ENCODE measurements around the gene ZBTB7C. TPM values are rescaled to one million over a fixed set of nuclear protein-coding genes. Genes with fewer than 3 reads are reported as not detected.
"Not testable (repeated sequence)": the region's sequence is repeated elsewhere in the genome, so short reads cannot be mapped to it uniquely, and the experiment has no call there.

ZBTB7C gene
- polyA plus RNA-seq, 1 donor, result 1.7 TPM

- 100% methylated on average over 1 of the region's 4 CpGs for WGBS (ENCODE audit: insufficient coverage, low lambda C conversion rate)
- no peaks in the 10 kb centered on the region for H3K27me3 ChIP-seq (ENCODE audit: control insufficient read depth, insufficient read depth, low read length)
- no peaks in the 10 kb centered on the region for H3K9me3 ChIP-seq (ENCODE audit: control insufficient read depth, low read depth, low read length)
- H3K4me1 ChIP-seq (ENCODE audit: control insufficient read depth, insufficient read depth, low read length), result no peaks in the 10 kb centered on the region
- H3K4me3 ChIP-seq (ENCODE audit: low read length), result no peak overlapping the region
- no peak for DNase-seq
- H3K36me3 ChIP-seq (ENCODE audit: control insufficient read depth, insufficient read depth, low read length), result no peaks in the 10 kb centered on the region
- H3K27ac ChIP-seq (ENCODE audit: low read length), result no peak overlapping the region
Measured at GRCh38 chr18:48292782-48293424, 116.3 kb downstream of the ZBTB7C start.

- WGBS (ENCODE audit: insufficient coverage, low lambda C conversion rate), result 100% methylated on average over 1 of the region's 4 CpGs
- Histone ChIP-seq H3K9me3 (ENCODE audit: control insufficient read depth, low read depth, low read length) (no peaks in the 10 kb centered on the region), H3K27me3 (ENCODE audit: control insufficient read depth, insufficient read depth, low read length) (no peaks in the 10 kb centered on the region), H3K4me1 (ENCODE audit: control insufficient read depth, insufficient read depth, low read length) (no peaks in the 10 kb centered on the region), H3K36me3 (ENCODE audit: control insufficient read depth, insufficient read depth, low read length) (no peaks in the 10 kb centered on the region), H3K4me3 (ENCODE audit: low read length) (no peak overlapping the region), H3K27ac (ENCODE audit: low read length) (no peak overlapping the region)
- DNase-seq, result no peak
Measured at GRCh38 chr18:48292229-48292628, 117.0 kb downstream of the ZBTB7C start.

DNA sequence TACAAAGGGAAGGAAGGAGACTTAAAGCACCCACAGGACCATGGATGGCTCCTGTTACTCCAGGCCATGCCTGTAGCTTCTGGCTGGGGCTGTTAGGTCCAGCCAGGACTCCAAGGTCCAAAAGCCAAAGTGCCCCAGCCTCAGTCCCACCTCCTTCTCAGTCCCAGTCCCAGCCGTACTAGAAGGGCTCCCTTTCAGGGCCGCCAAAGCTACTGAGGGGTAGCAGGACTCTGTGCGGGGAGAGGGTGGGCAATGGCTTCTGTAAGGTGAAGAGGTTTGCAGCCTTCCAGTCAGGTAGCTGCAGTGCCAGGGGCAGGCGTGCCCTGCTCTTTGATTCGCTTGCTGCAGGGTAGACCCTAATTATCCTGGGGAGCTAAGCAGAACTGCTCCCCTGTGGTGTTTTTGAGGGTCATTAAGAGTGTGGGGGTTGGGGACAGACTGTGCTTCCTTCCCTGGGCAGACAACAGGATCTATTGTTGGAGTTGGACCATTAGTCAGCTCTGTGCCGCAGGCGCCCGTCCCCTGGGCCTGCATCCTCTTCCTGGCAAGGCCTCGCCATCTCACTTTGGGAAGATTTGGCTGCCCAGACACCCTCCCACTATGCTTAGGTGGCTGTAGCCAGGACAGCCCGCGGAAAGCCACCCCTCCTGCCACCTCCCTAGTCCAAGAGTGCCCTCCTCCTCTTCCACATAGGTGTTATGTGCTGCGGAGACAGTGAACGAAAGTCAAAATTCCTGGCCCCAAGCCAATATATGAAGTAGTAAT lies 118.8 kb downstream of the ZBTB7C start:
- H3K27ac ChIP-seq (ENCODE audit: low read length), result no peak overlapping the region
- H3K4me3 ChIP-seq (ENCODE audit: low read length), result no peak overlapping the region
- no peaks in the 10 kb centered on the region for H3K4me1 ChIP-seq (ENCODE audit: control insufficient read depth, insufficient read depth, low read length)
- DNase-seq, result no peak
- WGBS (ENCODE audit: insufficient coverage, low lambda C conversion rate), result no CpG with 5 or more reads among the region's 13 CpGs
- no peaks in the 10 kb centered on the region for H3K36me3 ChIP-seq (ENCODE audit: control insufficient read depth, insufficient read depth, low read length)
- H3K27me3 ChIP-seq (ENCODE audit: control insufficient read depth, insufficient read depth, low read length), result no peaks in the 10 kb centered on the region
- H3K9me3 ChIP-seq (ENCODE audit: control insufficient read depth, low read depth, low read length), result no peaks in the 10 kb centered on the region

- H3K4me3 ChIP-seq (ENCODE audit: low read length), result no peak overlapping the region
- no peak overlapping the region for H3K27ac ChIP-seq (ENCODE audit: low read length)
- no peaks in the 10 kb centered on the region for H3K27me3 ChIP-seq (ENCODE audit: control insufficient read depth, insufficient read depth, low read length)
- WGBS (ENCODE audit: insufficient coverage, low lambda C conversion rate), result 89% methylated on average over 1 of the region's 3 CpGs
- no peaks in the 10 kb centered on the region for H3K36me3 ChIP-seq (ENCODE audit: control insufficient read depth, insufficient read depth, low read length)
- H3K9me3 ChIP-seq (ENCODE audit: control insufficient read depth, low read depth, low read length), result no peaks in the 10 kb centered on the region
- DNase-seq, result no peak
- H3K4me1 ChIP-seq (ENCODE audit: control insufficient read depth, insufficient read depth, low read length), result no peaks in the 10 kb centered on the region
Measured at GRCh38 chr18:48284743-48285142, 124.4 kb downstream of the ZBTB7C start.

- H3K27me3 ChIP-seq (ENCODE audit: control insufficient read depth, insufficient read depth, low read length); H3K36me3 ChIP-seq (ENCODE audit: control insufficient read depth, insufficient read depth, low read length); H3K9me3 ChIP-seq (ENCODE audit: control insufficient read depth, low read depth, low read length); H3K27ac ChIP-seq (ENCODE audit: low read length); DNase-seq; H3K4me1 ChIP-seq (ENCODE audit: control insufficient read depth, insufficient read depth, low read length); H3K4me3 ChIP-seq (ENCODE audit: low read length): not testable (repeated sequence)
- no CpG with 5 or more reads among the region's 5 CpGs for WGBS (ENCODE audit: insufficient coverage, low lambda C conversion rate)
Measured at GRCh38 chr18:48284011-48284410, 125.2 kb downstream of the ZBTB7C start.

- H3K4me1 ChIP-seq (ENCODE audit: control insufficient read depth, insufficient read depth, low read length); DNase-seq; H3K4me3 ChIP-seq (ENCODE audit: low read length); H3K9me3 ChIP-seq (ENCODE audit: control insufficient read depth, low read depth, low read length); H3K36me3 ChIP-seq (ENCODE audit: control insufficient read depth, insufficient read depth, low read length); H3K27me3 ChIP-seq (ENCODE audit: control insufficient read depth, insufficient read depth, low read length); H3K27ac ChIP-seq (ENCODE audit: low read length): not testable (repeated sequence)
Measured at GRCh38 chr18:48281460-48281859, 127.7 kb downstream of the ZBTB7C start.

DNA sequence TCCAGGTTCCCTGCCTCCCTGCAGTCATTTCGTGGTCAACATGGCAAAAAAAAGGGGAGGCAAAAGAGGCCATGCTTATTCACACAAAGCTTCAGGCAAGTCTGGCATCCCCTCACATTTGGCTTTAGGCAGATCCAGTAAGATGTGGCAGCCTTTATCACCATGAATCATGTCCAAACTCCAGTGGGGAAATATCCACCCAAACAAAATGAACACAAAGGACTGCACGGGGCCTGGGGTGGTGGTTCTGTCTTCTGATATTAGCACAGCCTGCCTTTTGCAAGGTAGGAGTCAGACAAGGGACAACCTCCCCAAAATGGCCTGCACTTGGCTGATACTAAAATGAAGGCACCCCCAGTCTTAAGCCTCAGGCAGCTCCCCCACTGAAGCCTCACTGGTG lies 129.9 kb downstream of the ZBTB7C start:
- Histone ChIP-seq H3K27ac (ENCODE audit: low read length) (no peak overlapping the region), H3K27me3 (ENCODE audit: control insufficient read depth, insufficient read depth, low read length) (no peaks in the 10 kb centered on the region)
- no CpG with 5 or more reads among the region's 2 CpGs for WGBS (ENCODE audit: insufficient coverage, low lambda C conversion rate)

GRCh38 chr18:48278081-48278480 lies 131.1 kb downstream of the ZBTB7C start:
- Histone ChIP-seq H3K36me3 (ENCODE audit: control insufficient read depth, insufficient read depth, low read length) (no peaks in the 10 kb centered on the region), H3K27me3 (ENCODE audit: control insufficient read depth, insufficient read depth, low read length) (no peaks in the 10 kb centered on the region), H3K4me3 (ENCODE audit: low read length) (no peak overlapping the region), H3K4me1 (ENCODE audit: control insufficient read depth, insufficient read depth, low read length) (no peaks in the 10 kb centered on the region), H3K9me3 (ENCODE audit: control insufficient read depth, low read depth, low read length) (no peaks in the 10 kb centered on the region), H3K27ac (ENCODE audit: low read length) (no peak overlapping the region)
- WGBS (ENCODE audit: insufficient coverage, low lambda C conversion rate), result no CpG with 5 or more reads among the region's 2 CpGs
- no peak for DNase-seq

More for the DNA sequence above, 129.9 kb downstream of the ZBTB7C start:
- H3K4me3 ChIP-seq (ENCODE audit: low read length), result no peak overlapping the region
- no peaks in the 10 kb centered on the region for H3K36me3 ChIP-seq (ENCODE audit: control insufficient read depth, insufficient read depth, low read length)
- H3K4me1 ChIP-seq (ENCODE audit: control insufficient read depth, insufficient read depth, low read length), result no peaks in the 10 kb centered on the region
- no peak for DNase-seq
- no peaks in the 10 kb centered on the region for H3K9me3 ChIP-seq (ENCODE audit: control insufficient read depth, low read depth, low read length)

DNA sequence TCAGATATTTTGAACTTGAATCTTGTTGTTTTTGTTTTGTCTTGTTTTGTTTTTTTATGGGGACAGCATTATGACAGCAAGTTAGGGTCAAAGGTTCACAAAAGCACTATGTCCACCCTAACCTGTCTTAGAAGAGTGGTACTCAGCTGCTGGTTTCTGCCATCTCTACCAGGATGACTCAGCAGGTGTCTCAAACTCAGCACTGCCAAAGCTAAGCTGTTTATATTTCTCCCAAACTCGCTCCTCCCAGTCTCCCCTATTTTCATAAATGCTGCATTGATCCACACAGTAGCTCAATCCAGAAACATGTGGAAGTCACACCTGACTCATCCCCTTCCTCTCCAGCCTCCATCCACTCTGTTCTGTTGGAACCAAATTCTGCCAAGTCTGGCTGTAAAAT lies 134.9 kb downstream of the ZBTB7C start:
- no peaks in the 10 kb centered on the region for H3K36me3 ChIP-seq (ENCODE audit: control insufficient read depth, insufficient read depth, low read length)
- WGBS (ENCODE audit: insufficient coverage, low lambda C conversion rate), result no CpG with 5 or more reads among the region's 1 CpG
- no peak overlapping the region for H3K4me3 ChIP-seq (ENCODE audit: low read length)
- no peaks in the 10 kb centered on the region for H3K9me3 ChIP-seq (ENCODE audit: control insufficient read depth, low read depth, low read length)
- H3K4me1 ChIP-seq (ENCODE audit: control insufficient read depth, insufficient read depth, low read length), result no peaks in the 10 kb centered on the region
- no peak for DNase-seq
- no peak overlapping the region for H3K27ac ChIP-seq (ENCODE audit: low read length)
- H3K27me3 ChIP-seq (ENCODE audit: control insufficient read depth, insufficient read depth, low read length), result no peaks in the 10 kb centered on the region

- no peak overlapping the region for H3K27ac ChIP-seq (ENCODE audit: low read length)
- no peak for DNase-seq
- H3K36me3 ChIP-seq (ENCODE audit: control insufficient read depth, insufficient read depth, low read length), result no peaks in the 10 kb centered on the region
- H3K27me3 ChIP-seq (ENCODE audit: control insufficient read depth, insufficient read depth, low read length), result no peaks in the 10 kb centered on the region
- H3K9me3 ChIP-seq (ENCODE audit: control insufficient read depth, low read depth, low read length), result no peaks in the 10 kb centered on the region
- no peak overlapping the region for H3K4me3 ChIP-seq (ENCODE audit: low read length)
- H3K4me1 ChIP-seq (ENCODE audit: control insufficient read depth, insufficient read depth, low read length), result no peaks in the 10 kb centered on the region
- no CpG with 5 or more reads among the region's 1 CpG for WGBS (ENCODE audit: insufficient coverage, low lambda C conversion rate)
Measured at GRCh38 chr18:48270929-48271328, 138.3 kb downstream of the ZBTB7C start.

GRCh38 chr18:48265328-48265727 lies 143.9 kb downstream of the ZBTB7C start:
- H3K36me3 ChIP-seq (ENCODE audit: control insufficient read depth, insufficient read depth, low read length), result no peaks in the 10 kb centered on the region
- no peaks in the 10 kb centered on the region for H3K27me3 ChIP-seq (ENCODE audit: control insufficient read depth, insufficient read depth, low read length)
- no peak for DNase-seq
- no peaks in the 10 kb centered on the region for H3K9me3 ChIP-seq (ENCODE audit: control insufficient read depth, low read depth, low read length)
- H3K4me3 ChIP-seq (ENCODE audit: low read length), result no peak overlapping the region
- no peaks in the 10 kb centered on the region for H3K4me1 ChIP-seq (ENCODE audit: control insufficient read depth, insufficient read depth, low read length)
- H3K27ac ChIP-seq (ENCODE audit: low read length), result no peak overlapping the region
- WGBS (ENCODE audit: insufficient coverage, low lambda C conversion rate), result no CpG with 5 or more reads among the region's 4 CpGs

Data from large intestine (tissue), 3 donors.